Endometrial microvascular endothelial cells (primary cell): Measurements from ENCODE around the gene GLUD2. TPM values are rescaled to one million over a fixed set of nuclear protein-coding genes. Genes with fewer than 3 reads are reported as not detected.
"Not testable (repeated sequence)": the region's sequence is repeated elsewhere in the genome, so short reads cannot be mapped to it uniquely, and the experiment has no call there.

ENCODE experiments used
- in situ Hi-C: cut with HindIII; loops from 2 replicates; pipeline ENCODE4 v1.10.0; 2017; ENCODE audit warnings: low sequenced_read_pairs, low pct_unique_long_range_greater_than_20kb; ENCODE audit errors: inconsistent ontology term
- total RNA-seq: library from RNA; depleted of rRNA; stranded (reverse); fragments of >200 nt; gene quantifications from one replicate; pipeline ENCODE4 v1.2.3, GENCODE V29; 2015; ENCODE audit errors: inconsistent ontology term

GLUD2 gene
- total RNA-seq: 0.28 TPM

- in situ Hi-C loops: not testable (repeated sequence)
Measured at GRCh38 chrX:121047441-121048419, at the start of gene GLUD2. Gene GLUD2, plus strand, starts transcription at chrX:121047610. Its CDS starts 75 bp downstream, at chrX:121047685.

- in situ Hi-C loops: no loop called here
Measured at GRCh38 chrX:120999413-120999812, 48.0 kb upstream of the GLUD2 start.

GRCh38 chrX:121000589-121000988, 46.8 kb upstream of the GLUD2 start:
- in situ Hi-C loops: no loop called here

- in situ Hi-C loops: no loop called here
Measured at GRCh38 chrX:121008920-121009319, 38.5 kb upstream of the GLUD2 start.

- in situ Hi-C loops: no loop called here
Measured at GRCh38 chrX:121009764-121010163, 37.6 kb upstream of the GLUD2 start.

- in situ Hi-C loops: no loop called here
Measured at GRCh38 chrX:121010218-121010617, 37.2 kb upstream of the GLUD2 start.

GRCh38 chrX:121011254-121011653, 36.2 kb upstream of the GLUD2 start:
- in situ Hi-C loops: no loop called here

- in situ Hi-C loops: no loop called here
Measured at GRCh38 chrX:121013897-121014455, 33.4 kb upstream of the GLUD2 start.

GRCh38 chrX:121014826-121015225, 32.6 kb upstream of the GLUD2 start:
- in situ Hi-C loops: no loop called here

- in situ Hi-C loops: no loop called here
Measured at GRCh38 chrX:121028419-121028818, 19.0 kb upstream of the GLUD2 start.

GRCh38 chrX:121030083-121030482, 17.3 kb upstream of the GLUD2 start:
- in situ Hi-C loops: no loop called here

GRCh38 chrX:121032531-121032930, 14.9 kb upstream of the GLUD2 start:
- in situ Hi-C loops: no loop called here

- in situ Hi-C loops: no loop called here
Measured at GRCh38 chrX:121036137-121036536, 11.3 kb upstream of the GLUD2 start.

- in situ Hi-C loops: no loop called here
Measured at GRCh38 chrX:121036951-121037350, 10.5 kb upstream of the GLUD2 start.

GRCh38 chrX:121050781-121051180, 3.4 kb downstream of the GLUD2 start:
- in situ Hi-C loops: no loop called here

- in situ Hi-C loops: no loop called here
Measured at GRCh38 chrX:121052122-121052521, 4.7 kb downstream of the GLUD2 start.

- in situ Hi-C loops: no loop called here
Measured at GRCh38 chrX:121062289-121062688, 14.9 kb downstream of the GLUD2 start.

- in situ Hi-C loops: no loop called here
Measured at GRCh38 chrX:121064579-121064978, 17.2 kb downstream of the GLUD2 start.

GRCh38 chrX:121084247-121084646, 36.8 kb downstream of the GLUD2 start:
- in situ Hi-C loops: not testable (repeated sequence)

GRCh38 chrX:121084903-121085611, 37.6 kb downstream of the GLUD2 start:
- in situ Hi-C loops: no loop called here
